Astrocyte (in vitro differentiated cells and primary cell): Measurements from ENCODE around the gene HRH2.

Source experiments
- CTCF ChIP-seq: IDR thresholded peaks from 2 replicates; pipeline ENCODE4 v1.5.1; 2011; ENCODE audit warnings: low read depth, mild to moderate bottlenecking, inconsistent platforms, low read length, moderate library complexity; ENCODE audit not compliant: insufficient read depth
- EZH2 ChIP-seq: IDR thresholded peaks from 2 replicates; pipeline ENCODE4 v1.6.1; 2012; ENCODE audit warnings: mild to moderate bottlenecking, low read length, inconsistent platforms; ENCODE audit not compliant: insufficient read depth

GRCh38 chr5:175652741-175653663 lies 4.9 kb upstream of the HRH2 start:
- TF ChIP-seq CTCF: no peak
- no peak for TF ChIP-seq EZH2
